GM19240 (cell line): ENCODE data around the gene UAP1.

Experiments
- DNase-seq: peaks from one replicate; pipeline ENCODE4 v3.0.0; 2011; ENCODE audit warnings: low spot score; ENCODE audit not compliant: insufficient read length

Gene UAP1

GRCh38 chr1:162612606-162613400 lies 51.3 kb downstream of the UAP1 start:
- DNase-seq: no peak

- no peak for DNase-seq
Measured at GRCh38 chr1:162616848-162617247, 55.3 kb downstream of the UAP1 start.

GRCh38 chr1:162617513-162617912 lies 56.0 kb downstream of the UAP1 start:
- no peak for DNase-seq

- DNase-seq: no peak
Measured at GRCh38 chr1:162619076-162619475, 57.6 kb downstream of the UAP1 start.

- no peak for DNase-seq
Measured at GRCh38 chr1:162621256-162621655, 59.7 kb downstream of the UAP1 start.

- no peak for DNase-seq
Measured at GRCh38 chr1:162625679-162626078, 64.2 kb downstream of the UAP1 start.

GRCh38 chr1:162626094-162626493 lies 64.6 kb downstream of the UAP1 start:
- DNase-seq: no peak

GRCh38 chr1:162626761-162627160 lies 65.2 kb downstream of the UAP1 start:
- DNase-seq: no peak

- DNase-seq: no peak
Measured at GRCh38 chr1:162627662-162628296, 66.3 kb downstream of the UAP1 start.

- no peak for DNase-seq
Measured at GRCh38 chr1:162629077-162629627, 67.6 kb downstream of the UAP1 start.

GRCh38 chr1:162629651-162630050 lies 68.1 kb downstream of the UAP1 start:
- no peak for DNase-seq

- DNase-seq: no peak
Measured at GRCh38 chr1:162631546-162632191, 70.1 kb downstream of the UAP1 start.

GRCh38 chr1:162632217-162632666 lies 70.7 kb downstream of the UAP1 start, which contains the start of gene DDR2:
TSS of gene DDR2 (plus strand) at chr1:162632464. CDS start at chr1:162719064, 86,600 bp downstream.
- no peak for DNase-seq

GRCh38 chr1:162632698-162633080 lies 71.2 kb downstream of the UAP1 start:
- DNase-seq: no peak

GRCh38 chr1:162633081-162633762 lies 71.7 kb downstream of the UAP1 start:
- no peak for DNase-seq

GRCh38 chr1:162635418-162635817 lies 73.9 kb downstream of the UAP1 start:
- DNase-seq: no peak

GRCh38 chr1:162639718-162640117 lies 78.2 kb downstream of the UAP1 start:
- no peak for DNase-seq

- DNase-seq: no peak
Measured at GRCh38 chr1:162641114-162641513, 79.6 kb downstream of the UAP1 start.

GRCh38 chr1:162644986-162645314 lies 83.4 kb downstream of the UAP1 start:
- no peak for DNase-seq

- DNase-seq: no peak
Measured at GRCh38 chr1:162645666-162646065, 84.1 kb downstream of the UAP1 start.

GRCh38 chr1:162649583-162649982 lies 88.1 kb downstream of the UAP1 start:
- no peak for DNase-seq
